Ishikawa (cell line): ENCODE measurements around the gene HECTD4.
A peak's percentile ranks its signal among the peaks of the same experiment; 100 is the strongest.

ENCODE experiments used
- CEBPB ChIP-seq: IDR thresholded peaks from 2 replicates; pipeline ENCODE4 v1.6.1; 2012
- CREB1 ChIP-seq: IDR thresholded peaks from 2 replicates; pipeline ENCODE4 v1.6.1; 2012; ENCODE audit warnings: low read depth
- EGR1 ChIP-seq: IDR thresholded peaks from 2 replicates; pipeline ENCODE4 v1.6.1; 2012
- EP300 ChIP-seq: IDR thresholded peaks from 2 replicates; pipeline ENCODE4 v1.6.1; 2012; ENCODE audit warnings: borderline replicate concordance
- FOXM1 ChIP-seq: IDR thresholded peaks from 2 replicates; pipeline ENCODE4 v1.6.1; 2012; ENCODE audit warnings: low read depth, borderline replicate concordance
- MAX ChIP-seq: IDR thresholded peaks from 2 replicates; pipeline ENCODE4 v1.6.1; 2012
- NFIC ChIP-seq: IDR thresholded peaks from 2 replicates; pipeline ENCODE4 v1.6.1; 2012
- RAD21 ChIP-seq: IDR thresholded peaks from 2 replicates; pipeline ENCODE4 v1.6.1; 2012; ENCODE audit warnings: low read depth
- REST ChIP-seq: IDR thresholded peaks from 2 replicates; pipeline ENCODE4 v1.6.1; 2012; ENCODE audit warnings: low read depth, mild to moderate bottlenecking
- TAF1 ChIP-seq: IDR thresholded peaks from 2 replicates; pipeline ENCODE4 v1.6.1; 2012; ENCODE audit warnings: low read depth, mild to moderate bottlenecking
- TCF12 ChIP-seq: IDR thresholded peaks from 2 replicates; pipeline ENCODE4 v1.6.1; 2012; ENCODE audit warnings: low read depth
- TEAD4 ChIP-seq: IDR thresholded peaks from 2 replicates; pipeline ENCODE4 v1.6.1; 2012
- USF1 ChIP-seq: IDR thresholded peaks from 2 replicates; pipeline ENCODE4 v1.6.1; 2012
- YY1 ChIP-seq: IDR thresholded peaks from 2 replicates; pipeline ENCODE4 v1.6.1; 2012; ENCODE audit warnings: low read depth
- ZBTB7A ChIP-seq: IDR thresholded peaks from 2 replicates; pipeline ENCODE4 v1.6.1; 2012; ENCODE audit warnings: low read depth

Gene HECTD4

GRCh38 chr12:112125250-112125999 lies 256.8 kb downstream of the HECTD4 start, which contains the start of gene TRAFD1:
TSS of gene TRAFD1 (plus strand) at chr12:112125560. CDS start at chr12:112130523, 4,963 bp downstream.
- peak; percentile 58 for TF ChIP-seq TCF12
- peak; percentile 81 for TF ChIP-seq MAX
- TF ChIP-seq CREB1 = no peak
- TF ChIP-seq REST = no peak
- TF ChIP-seq ZBTB7A = peak; percentile 60; the same call in 1 of the 2 replicates
- TF ChIP-seq YY1 = 0 out of 2 replicates have a peak, but pooled peaks have one; percentile 26
- no peak for TF ChIP-seq EP300
- no peak for TF ChIP-seq EGR1
- TF ChIP-seq USF1 = 0 out of 2 replicates have a peak, but pooled peaks have one; percentile 6
- TF ChIP-seq TEAD4 = no peak; the same call in 1 of the 2 replicates
- no peak for TF ChIP-seq NFIC
- peak; percentile 96 for TF ChIP-seq TAF1
- no peak for TF ChIP-seq FOXM1
- no peak; the same call in 1 of the 2 replicates for TF ChIP-seq CEBPB

- TF ChIP-seq EP300 = no peak
- peak; percentile 9 for TF ChIP-seq CEBPB
Observed at GRCh38 chr12:112124918-112125249, 257.3 kb downstream of the HECTD4 start.

GRCh38 chr12:112122823-112123690 lies 259.2 kb downstream of the HECTD4 start:
- TF ChIP-seq TAF1 = no peak
- TF ChIP-seq TCF12 = no peak
- no peak for TF ChIP-seq EP300
- TF ChIP-seq ZBTB7A = no peak
- TF ChIP-seq YY1 = no peak
- TF ChIP-seq FOXM1 = no peak
- no peak for TF ChIP-seq USF1
- TF ChIP-seq REST = no peak
- peak; percentile 90 for TF ChIP-seq NFIC
- TF ChIP-seq MAX = no peak
- peak; percentile 5; the same call in 1 of the 2 replicates for TF ChIP-seq RAD21
- no peak for TF ChIP-seq EGR1
- TF ChIP-seq TEAD4 = no peak
- TF ChIP-seq CEBPB = peak; percentile 63

GRCh38 chr12:112121780-112122565 lies 260.3 kb downstream of the HECTD4 start:
- TF ChIP-seq MAX (peak; percentile 60; the same call in 1 of the 2 replicates), NFIC (peak; percentile 89), EP300 (peak; percentile 58; the same call in 1 of the 2 replicates), TEAD4 (peak; percentile 17), TAF1 (no peak), CEBPB (no peak), TCF12 (peak; percentile 69; the same call in 1 of the 2 replicates)

- TF ChIP-seq CREB1 (no peak), EGR1 (no peak), ZBTB7A (no peak), REST (no peak)
Observed at GRCh38 chr12:112117685-112118084, 264.5 kb downstream of the HECTD4 start.
